Immature natural killer cell (primary cell): ENCODE results near the gene DSCAM. TPM values are rescaled to one million over a fixed set of nuclear protein-coding genes. Genes with fewer than 3 reads are reported as not detected.
"Not testable (repeated sequence)": the region's sequence is repeated elsewhere in the genome, so short reads cannot be mapped to it uniquely, and the experiment has no call there.

ENCODE experiments used
- DNase-seq, 3 donors: peaks; one replicate each; pipeline ENCODE4 v3.0.0; 2022; ENCODE audit warnings: mixed read lengths in 1 of 3
- H3K27ac Mint-ChIP-seq, 6 donors: one replicate each; pipeline ENCODE4 v1.8.0; 2020; ENCODE audit warnings: mixed read lengths in 6 of 6, mild to moderate bottlenecking in 5 of 6, inconsistent platforms in 4 of 6, moderate library complexity in 3 of 6
- H3K27me3 Mint-ChIP-seq, 3 donors: one replicate each; pipeline ENCODE4 v1.8.0; 2020 to 2021; ENCODE audit warnings: low read depth in 3 of 3, mild to moderate bottlenecking in 3 of 3, mixed read lengths in 3 of 3, moderate library complexity in 3 of 3, inconsistent platforms in 1 of 3
- H3K36me3 Mint-ChIP-seq, 3 donors: one replicate each; pipeline ENCODE4 v1.8.0; 2020; ENCODE audit warnings: mixed read lengths in 3 of 3, inconsistent platforms in 2 of 3, mild to moderate bottlenecking in 2 of 3
- H3K4me1 Mint-ChIP-seq, 2 donors: one replicate each; pipeline ENCODE4 v1.8.0; 2020; ENCODE audit warnings: inconsistent platforms in 2 of 2, mild to moderate bottlenecking in 2 of 2, mixed read lengths in 2 of 2, moderate library complexity in 1 of 2
- H3K4me3 Mint-ChIP-seq, 5 donors: one replicate each; pipeline ENCODE4 v1.8.0; 2020; ENCODE audit warnings: mild to moderate bottlenecking in 5 of 5, mixed read lengths in 5 of 5, inconsistent platforms in 3 of 5, moderate library complexity in 3 of 5
- H3K9me3 Mint-ChIP-seq, 6 donors: one replicate each; pipeline ENCODE4 v1.8.0; 2020; ENCODE audit warnings: mild to moderate bottlenecking in 6 of 6, mixed read lengths in 6 of 6, inconsistent platforms in 4 of 6, moderate library complexity in 3 of 6
- polyA plus RNA-seq, 3 donors: library from polyadenylated mRNA; unstranded; fragments of 300-500 nt; fragmentation: Illumina TruSeq; gene quantifications; one replicate each; pipeline ENCODE4 v1.2.3, GENCODE V29; 2021

The DSCAM gene
- polyA plus RNA-seq, 3 donors from 2014 or later: not detected

GRCh38 chr21:40465382-40465781 is 381.6 kb downstream of the DSCAM start:
- H3K27ac Mint-ChIP-seq: no peak overlapping the region
- no peaks in the 10 kb centered on the region for H3K36me3 Mint-ChIP-seq
- peaks cover 3 to 13% (median 4%) of the 10 kb centered on the region in 6 donors for H3K9me3 Mint-ChIP-seq
- H3K4me1 Mint-ChIP-seq: no peaks in the 10 kb centered on the region
- no peak overlapping the region for H3K4me3 Mint-ChIP-seq
- DNase-seq: no peak
- peaks cover 0 to 3% (median 2%) of the 10 kb centered on the region in 3 donors for H3K27me3 Mint-ChIP-seq

GRCh38 chr21:40463176-40463575 is 383.8 kb downstream of the DSCAM start:
- Mint-ChIP-seq H3K4me1 (no peaks in the 10 kb centered on the region), H3K4me3 (no peak overlapping the region), H3K9me3 (peaks cover 3 to 13% (median 3%) of the 10 kb centered on the region in 6 donors), H3K36me3 (no peaks in the 10 kb centered on the region), H3K27me3 (peaks cover 0 to 3% (median 2%) of the 10 kb centered on the region in 3 donors), H3K27ac (no peak overlapping the region)
- no peak for DNase-seq

- no peaks in the 10 kb centered on the region for H3K4me1 Mint-ChIP-seq
- no peak overlapping the region for H3K4me3 Mint-ChIP-seq
- peaks cover 0 to 13% (median 3%) of the 10 kb centered on the region in 6 donors for H3K9me3 Mint-ChIP-seq
- no peaks in the 10 kb centered on the region for H3K36me3 Mint-ChIP-seq
- H3K27ac Mint-ChIP-seq: no peak overlapping the region
- peaks cover 0 to 3% (median 0%) of the 10 kb centered on the region in 3 donors for H3K27me3 Mint-ChIP-seq
- DNase-seq: no peak
Observed at GRCh38 chr21:40461008-40461407, 385.9 kb downstream of the DSCAM start.

GRCh38 chr21:40457741-40458140 is 389.2 kb downstream of the DSCAM start:
- Mint-ChIP-seq H3K36me3 (no peaks in the 10 kb centered on the region), H3K4me1 (no peaks in the 10 kb centered on the region), H3K27me3 (peaks cover 0 to 3% (median 0%) of the 10 kb centered on the region in 3 donors), H3K4me3 (no peak overlapping the region), H3K27ac (no peak overlapping the region), H3K9me3 (peaks cover 0 to 5% (median 0%) of the 10 kb centered on the region in 6 donors)
- no peak for DNase-seq

- H3K27me3 Mint-ChIP-seq: peaks cover 0 to 3% (median 0%) of the 10 kb centered on the region in 3 donors
- no peak overlapping the region for H3K27ac Mint-ChIP-seq
- peaks cover 0 to 5% (median under 1%) of the 10 kb centered on the region in 6 donors for H3K9me3 Mint-ChIP-seq
- no peaks in the 10 kb centered on the region for H3K36me3 Mint-ChIP-seq
- no peak for DNase-seq
- H3K4me3 Mint-ChIP-seq: no peak overlapping the region
- no peaks in the 10 kb centered on the region for H3K4me1 Mint-ChIP-seq
Observed at GRCh38 chr21:40454057-40454456, 392.9 kb downstream of the DSCAM start.

GRCh38 chr21:40453183-40453582 is 393.8 kb downstream of the DSCAM start:
- Mint-ChIP-seq H3K36me3 (no peaks in the 10 kb centered on the region), H3K27ac (no peak overlapping the region), H3K9me3 (peaks cover 0 to 7% (median 3%) of the 10 kb centered on the region in 6 donors), H3K27me3 (peaks cover 0 to 3% (median 0%) of the 10 kb centered on the region in 3 donors), H3K4me1 (no peaks in the 10 kb centered on the region), H3K4me3 (no peak overlapping the region)
- DNase-seq: no peak

- Mint-ChIP-seq H3K9me3 (peaks cover 0 to 7% (median 3%) of the 10 kb centered on the region in 6 donors), H3K36me3 (no peaks in the 10 kb centered on the region), H3K27me3 (peaks cover 0 to 3% (median 0%) of the 10 kb centered on the region in 3 donors), H3K27ac (no peak overlapping the region), H3K4me1 (no peaks in the 10 kb centered on the region), H3K4me3 (no peak overlapping the region)
- DNase-seq: no peak
Observed at GRCh38 chr21:40452548-40452947, 394.4 kb downstream of the DSCAM start.

GRCh38 chr21:40447016-40447415 is 399.9 kb downstream of the DSCAM start:
- peaks cover 0 to 20% (median 6%) of the 10 kb centered on the region in 6 donors for H3K9me3 Mint-ChIP-seq
- H3K27me3 Mint-ChIP-seq: no peaks in the 10 kb centered on the region
- H3K4me1 Mint-ChIP-seq: no peaks in the 10 kb centered on the region
- no peak for DNase-seq
- no peak overlapping the region for H3K27ac Mint-ChIP-seq
- no peaks in the 10 kb centered on the region for H3K36me3 Mint-ChIP-seq
- no peak overlapping the region for H3K4me3 Mint-ChIP-seq

- no peaks in the 10 kb centered on the region for H3K36me3 Mint-ChIP-seq
- H3K4me1 Mint-ChIP-seq: no peaks in the 10 kb centered on the region
- no peak overlapping the region for H3K4me3 Mint-ChIP-seq
- H3K27ac Mint-ChIP-seq: no peak overlapping the region
- no peaks in the 10 kb centered on the region for H3K27me3 Mint-ChIP-seq
- peaks cover 0 to 20% (median 6%) of the 10 kb centered on the region in 6 donors for H3K9me3 Mint-ChIP-seq
- DNase-seq: no peak
Observed at GRCh38 chr21:40445349-40445921, 401.5 kb downstream of the DSCAM start.

- not testable (repeated sequence) for DNase-seq, H3K27ac Mint-ChIP-seq, H3K4me1 Mint-ChIP-seq, H3K27me3 Mint-ChIP-seq, H3K36me3 Mint-ChIP-seq, H3K4me3 Mint-ChIP-seq
- H3K9me3 Mint-ChIP-seq: peaks cover 3 to 19% (median 7%) of the 10 kb centered on the region in 6 donors
Observed at GRCh38 chr21:40439581-40439980, 407.4 kb downstream of the DSCAM start.

GRCh38 chr21:40438616-40439015 is 408.3 kb downstream of the DSCAM start:
- H3K27me3 Mint-ChIP-seq: peaks cover 0 to 3% (median 0%) of the 10 kb centered on the region in 3 donors
- H3K36me3 Mint-ChIP-seq: no peaks in the 10 kb centered on the region
- H3K9me3 Mint-ChIP-seq: peaks cover 3 to 12% (median 7%) of the 10 kb centered on the region in 6 donors
- no peak for DNase-seq
- H3K4me3 Mint-ChIP-seq: no peak overlapping the region
- H3K4me1 Mint-ChIP-seq: no peaks in the 10 kb centered on the region
- H3K27ac Mint-ChIP-seq: no peak overlapping the region

- H3K36me3 Mint-ChIP-seq: no peaks in the 10 kb centered on the region
- H3K9me3 Mint-ChIP-seq: peaks cover 0 to 8% (median 6%) of the 10 kb centered on the region in 6 donors
- H3K27ac Mint-ChIP-seq: no peak overlapping the region
- H3K27me3 Mint-ChIP-seq: peaks cover 0 to 3% (median 0%) of the 10 kb centered on the region in 3 donors
- no peak overlapping the region for H3K4me3 Mint-ChIP-seq
- H3K4me1 Mint-ChIP-seq: no peaks in the 10 kb centered on the region
- DNase-seq: no peak
Observed at GRCh38 chr21:40436261-40436660, 410.7 kb downstream of the DSCAM start.

- Mint-ChIP-seq H3K4me3 (no peak overlapping the region), H3K9me3 (peaks cover 0 to 11% (median 8%) of the 10 kb centered on the region in 6 donors), H3K36me3 (no peaks in the 10 kb centered on the region), H3K27me3 (peaks cover 0 to 3% (median 2%) of the 10 kb centered on the region in 3 donors), H3K4me1 (no peaks in the 10 kb centered on the region), H3K27ac (no peak overlapping the region)
- no peak for DNase-seq
Observed at GRCh38 chr21:40433538-40433937, 413.4 kb downstream of the DSCAM start.

GRCh38 chr21:40425981-40426380 is 421.0 kb downstream of the DSCAM start:
- Mint-ChIP-seq H3K4me1 (no peaks in the 10 kb centered on the region), H3K27me3 (peaks cover 0 to 2% (median 0%) of the 10 kb centered on the region in 3 donors), H3K4me3 (no peak overlapping the region), H3K36me3 (no peaks in the 10 kb centered on the region), H3K27ac (no peak overlapping the region), H3K9me3 (peaks cover 0 to 10% (median 2%) of the 10 kb centered on the region in 6 donors)
- DNase-seq: no peak
